Activated CD4-positive, alpha-beta memory T cell treated with anti-CD3 and anti-CD28 coated beads for 36 hours (primary cell): ENCODE measurements around the gene SIN3B. TPM values are rescaled to one million over a fixed set of nuclear protein-coding genes. Genes with fewer than 3 reads are reported as not detected.

Experiments used
- CTCF ChIA-PET: fragments of 350-600 bp; sonication (Branson Sonifier 250); formaldehyde crosslinking; loops from one replicate; lab custom pipeline; 2021; ENCODE audit warnings: antibody characterized with exemption, inconsistent platforms; lab: Charles Lee
- POLR2A ChIA-PET: fragments of 350-600 bp; sonication (Branson Sonifier 250); formaldehyde crosslinking; loops from one replicate; lab custom pipeline; 2021; ENCODE audit warnings: antibody characterized with exemption; lab: Charles Lee
- DNase-seq: peaks from one replicate; pipeline ENCODE4 v3.0.0-alpha.2; 2020
- H3K27ac Mint-ChIP-seq: one replicate; pipeline ENCODE4 v1.8.0; 2021; ENCODE audit warnings: mixed read lengths
- H3K27me3 Mint-ChIP-seq: one replicate; pipeline ENCODE4 v1.8.0; 2021; ENCODE audit warnings: mixed read lengths
- H3K36me3 Mint-ChIP-seq: one replicate; pipeline ENCODE4 v1.8.0; 2021; ENCODE audit warnings: mixed read lengths
- H3K4me1 Mint-ChIP-seq: one replicate; pipeline ENCODE4 v1.8.0; 2021; ENCODE audit warnings: low read depth, mixed read lengths
- H3K4me3 Mint-ChIP-seq: one replicate; pipeline ENCODE4 v1.8.0; 2021; ENCODE audit warnings: mild to moderate bottlenecking, mixed read lengths
- H3K9me3 Mint-ChIP-seq: one replicate; pipeline ENCODE4 v1.8.0; 2021; ENCODE audit warnings: mixed read lengths
- intact Hi-C: fragments of 100-400 bp; cut with micrococcal nuclease; formaldehyde crosslinking; loops from one replicate; pipeline ENCODE4 v1.15.1; 2023
- total RNA-seq, 2 experiments: library from RNA; stranded (reverse); gene quantifications; one replicate each; pipeline ENCODE4 v1.2.3, GENCODE V29; 2021

Gene SIN3B
- total RNA-seq, 2 experiments from 2014 or later, result 21.9 to 23.4 TPM

GRCh38 chr19:16928916-16929315 is 99.7 kb downstream of the SIN3B start:
- Mint-ChIP-seq H3K9me3 (peaks cover 20% of the 10 kb centered on the region), H3K36me3 (peaks cover 5% of the 10 kb centered on the region), H3K27me3 (peaks cover 7% of the 10 kb centered on the region), H3K27ac (no peak overlapping the region), H3K4me1 (no peaks in the 10 kb centered on the region), H3K4me3 (no peak overlapping the region)
- DNase-seq, result no peak
- intact Hi-C loops, result no loop called here
- POLR2A ChIA-PET, result no interaction called here
- CTCF ChIA-PET, result no interaction called here

Other genes with a start within 250 kb of the SIN3B start
- gene MED26, start 201.2 kb upstream of the SIN3B start, total RNA-seq, result 10 to 100 TPM; 12.0 to 14.5 TPM
- 10 to 100 TPM; 50.5 to 50.9 TPM for gene SMIM7, start 169.3 kb upstream of the SIN3B start, total RNA-seq
- under 1 TPM; 0.58 to 0.76 TPM for gene TMEM38A, start 168.3 kb upstream of the SIN3B start, total RNA-seq
- gene NWD1, start 109.6 kb upstream of the SIN3B start, total RNA-seq, result not detected
- gene F2RL3, start 59.6 kb downstream of the SIN3B start, total RNA-seq, result not detected
- gene CPAMD8, start 197.4 kb downstream of the SIN3B start, total RNA-seq, result under 1 TPM; 0.31 to 0.88 TPM
- gene HAUS8, start 246.1 kb downstream of the SIN3B start, total RNA-seq, result 10 to 100 TPM; 34.9 to 36.8 TPM
- gene MYO9B, start 246.4 kb downstream of the SIN3B start, total RNA-seq, result 100 to 1,000 TPM; 100 to 104 TPM